Kidney epithelial cell (primary cell): ENCODE results near the gene SLC6A19. TPM values are rescaled to one million over a fixed set of nuclear protein-coding genes. Genes with fewer than 3 reads are reported as not detected.

Experiments
- DNase-seq: peaks from one replicate; pipeline ENCODE4 v3.0.0-alpha.2; 2010; ENCODE audit warnings: low read depth
- H3K27me3 ChIP-seq: 2 replicates; pipeline ENCODE4 v1.6.0; 2011; ENCODE audit warnings: low read length; ENCODE audit not compliant: control insufficient read depth, insufficient read depth
- H3K36me3 ChIP-seq: 2 replicates; pipeline ENCODE4 v1.5.1; 2011; ENCODE audit warnings: low read length; ENCODE audit not compliant: control insufficient read depth, insufficient read depth
- H3K4me3 ChIP-seq: 2 replicates; pipeline ENCODE4 v1.5.1; 2011; ENCODE audit warnings: low read depth, mild to moderate bottlenecking, control low read depth, low read length
- total RNA-seq: library from RNA; depleted of rRNA; stranded (reverse); fragments of >200 nt; gene quantifications from 2 replicates; pipeline ENCODE4 v1.2.3, GENCODE V29; 2015
- TF ChIP-seq, protein P1 (sequence below): IDR thresholded peaks from 2 replicates; pipeline ENCODE4 v1.5.1; 2011; ENCODE audit warnings: mild to moderate bottlenecking, moderate library complexity, low read length, control low read depth, inconsistent platforms; ENCODE audit not compliant: insufficient read depth, poor library complexity, severe bottlenecking

The SLC6A19 gene
- total RNA-seq, 1 donor from 2014 or later = not detected

DNA sequence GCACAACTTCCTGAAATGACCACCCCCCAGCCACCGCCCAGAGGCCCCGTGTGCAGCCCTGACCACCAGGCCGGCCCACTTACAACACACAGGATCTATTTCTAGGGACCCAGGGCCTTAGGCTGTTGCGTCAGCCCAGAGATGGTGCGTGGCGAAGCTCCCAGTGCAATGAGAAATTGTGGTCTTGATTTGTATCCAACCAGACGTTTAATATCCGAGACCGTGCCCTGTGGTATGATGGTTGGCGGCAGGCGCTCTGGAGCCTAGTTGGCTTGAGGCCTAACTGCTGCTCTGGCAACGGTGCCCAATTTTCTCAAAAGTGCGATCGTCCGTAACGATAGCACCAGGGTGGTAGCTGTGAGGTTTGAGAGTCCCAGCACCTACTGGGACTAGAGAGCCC lies 32.6 kb upstream of the SLC6A19 start:
- TF ChIP-seq, protein P1, sequence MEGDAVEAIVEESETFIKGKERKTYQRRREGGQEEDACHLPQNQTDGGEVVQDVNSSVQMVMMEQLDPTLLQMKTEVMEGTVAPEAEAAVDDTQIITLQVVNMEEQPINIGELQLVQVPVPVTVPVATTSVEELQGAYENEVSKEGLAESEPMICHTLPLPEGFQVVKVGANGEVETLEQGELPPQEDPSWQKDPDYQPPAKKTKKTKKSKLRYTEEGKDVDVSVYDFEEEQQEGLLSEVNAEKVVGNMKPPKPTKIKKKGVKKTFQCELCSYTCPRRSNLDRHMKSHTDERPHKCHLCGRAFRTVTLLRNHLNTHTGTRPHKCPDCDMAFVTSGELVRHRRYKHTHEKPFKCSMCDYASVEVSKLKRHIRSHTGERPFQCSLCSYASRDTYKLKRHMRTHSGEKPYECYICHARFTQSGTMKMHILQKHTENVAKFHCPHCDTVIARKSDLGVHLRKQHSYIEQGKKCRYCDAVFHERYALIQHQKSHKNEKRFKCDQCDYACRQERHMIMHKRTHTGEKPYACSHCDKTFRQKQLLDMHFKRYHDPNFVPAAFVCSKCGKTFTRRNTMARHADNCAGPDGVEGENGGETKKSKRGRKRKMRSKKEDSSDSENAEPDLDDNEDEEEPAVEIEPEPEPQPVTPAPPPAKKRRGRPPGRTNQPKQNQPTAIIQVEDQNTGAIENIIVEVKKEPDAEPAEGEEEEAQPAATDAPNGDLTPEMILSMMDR = no peak
- no peaks in the 10 kb centered on the region for H3K36me3 ChIP-seq
- no peak overlapping the region for H3K4me3 ChIP-seq
- no peak for DNase-seq
- peaks cover 6% of the 10 kb centered on the region for H3K27me3 ChIP-seq

DNA sequence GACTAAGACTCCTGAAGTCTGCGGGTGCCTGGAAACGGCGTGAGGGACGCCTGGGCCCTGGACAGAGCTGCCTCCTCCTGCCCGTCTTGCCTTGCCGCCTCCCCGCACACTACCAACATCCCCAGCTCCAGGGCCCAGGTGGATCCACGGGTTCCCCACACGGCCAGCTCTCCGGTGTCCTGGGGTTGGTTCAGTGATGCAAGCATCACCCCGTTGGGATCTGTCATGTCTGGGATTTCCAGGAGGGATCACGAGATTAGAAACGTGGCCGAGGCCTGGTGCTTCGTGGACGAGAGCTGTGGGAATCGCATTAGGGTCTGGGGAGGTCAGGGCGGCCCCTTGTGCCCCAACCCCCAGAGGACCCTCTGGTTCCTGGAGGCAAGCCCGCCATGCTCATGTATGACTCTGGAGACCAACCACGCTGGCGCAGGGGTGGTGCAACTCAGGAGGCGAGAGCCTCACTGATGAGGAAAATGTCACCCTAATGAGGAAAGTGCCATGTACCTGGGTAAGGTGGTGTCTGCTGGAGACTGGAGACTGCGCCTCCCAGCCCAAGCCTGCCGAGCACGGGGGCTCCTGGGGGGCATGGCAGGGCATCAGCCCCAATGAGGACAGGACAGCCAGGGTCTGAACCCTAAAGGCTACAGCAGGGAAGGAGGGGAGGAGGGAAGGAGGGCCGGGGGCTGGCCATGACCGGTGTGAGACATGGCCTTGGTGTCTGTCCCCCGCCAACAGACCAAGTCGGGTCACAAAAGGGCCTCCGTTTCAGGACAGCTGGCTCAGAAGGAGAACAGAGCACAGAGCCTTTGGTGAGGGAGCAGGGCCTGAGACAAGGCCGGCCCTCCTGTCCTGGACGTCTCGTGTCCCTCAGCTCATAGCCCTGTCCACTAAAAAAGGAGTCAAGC lies 31.9 kb upstream of the SLC6A19 start:
- H3K36me3 ChIP-seq = no peaks in the 10 kb centered on the region
- peaks cover 6% of the 10 kb centered on the region for H3K27me3 ChIP-seq
- H3K4me3 ChIP-seq = no peak overlapping the region
- no peak for DNase-seq
- TF ChIP-seq, protein P1 = no peak

DNA sequence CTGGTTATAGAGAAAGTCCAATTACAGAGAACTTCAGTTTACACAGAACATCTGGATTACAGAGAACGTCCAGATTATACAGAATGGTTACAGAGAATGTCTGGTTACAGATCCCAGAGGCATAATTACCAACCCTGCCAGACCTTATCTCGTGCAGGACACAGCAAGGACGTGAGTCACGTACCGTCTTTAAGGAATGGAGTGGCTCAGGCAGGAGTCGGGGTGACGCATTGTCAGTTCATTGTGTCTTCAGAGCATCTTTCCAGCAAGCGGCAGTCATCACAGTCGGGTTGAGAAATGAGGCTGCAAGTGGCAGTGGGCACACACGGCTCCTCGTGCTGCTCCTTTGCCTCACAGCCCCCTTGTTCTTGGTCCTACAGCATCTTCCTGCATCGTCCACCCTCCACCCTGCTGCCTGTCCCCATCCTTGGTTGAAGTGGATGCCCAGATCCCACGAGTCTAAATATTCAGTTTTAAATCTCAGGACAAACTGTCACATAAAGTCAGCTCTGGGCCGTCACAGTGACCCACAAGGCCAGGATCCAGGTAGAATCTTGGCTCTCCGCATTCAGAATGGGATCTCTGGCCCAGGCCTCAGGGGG lies 30.0 kb upstream of the SLC6A19 start:
- no peak overlapping the region for H3K4me3 ChIP-seq
- H3K36me3 ChIP-seq = no peaks in the 10 kb centered on the region
- DNase-seq = no peak
- H3K27me3 ChIP-seq = peaks cover 6% of the 10 kb centered on the region
- TF ChIP-seq, protein P1 = no peak

DNA sequence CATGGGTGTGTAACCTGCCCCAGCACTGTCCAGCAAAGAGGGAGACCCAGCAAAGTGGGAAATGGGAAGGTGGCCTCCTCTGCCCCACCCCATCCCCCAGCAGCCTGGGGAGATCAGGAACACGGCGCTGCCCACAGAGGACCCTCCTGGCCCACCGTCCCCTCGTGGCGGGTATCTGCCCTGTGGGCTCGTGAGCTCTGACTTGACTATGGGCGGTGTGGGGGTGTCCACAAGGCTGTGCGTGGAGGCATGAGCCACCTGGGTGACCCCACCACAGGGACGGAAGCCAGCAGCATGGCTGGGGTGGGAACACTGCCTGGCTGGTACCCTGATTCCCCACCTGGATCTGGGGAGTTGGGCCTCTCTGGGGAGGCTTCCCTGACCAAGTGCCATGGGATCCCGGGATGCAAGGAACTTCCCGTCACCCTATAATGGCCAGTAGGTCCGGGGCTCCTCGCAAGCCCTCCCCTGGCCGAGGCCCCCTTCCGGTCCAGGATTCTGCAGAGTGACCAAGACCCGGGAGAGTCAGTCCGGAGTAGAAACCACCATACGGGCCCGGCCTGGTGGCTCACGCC lies 29.3 kb upstream of the SLC6A19 start:
- no peak for DNase-seq
- no peak overlapping the region for H3K4me3 ChIP-seq
- no peaks in the 10 kb centered on the region for H3K36me3 ChIP-seq
- TF ChIP-seq, protein P1 = no peak
- peaks cover 6% of the 10 kb centered on the region for H3K27me3 ChIP-seq

DNA sequence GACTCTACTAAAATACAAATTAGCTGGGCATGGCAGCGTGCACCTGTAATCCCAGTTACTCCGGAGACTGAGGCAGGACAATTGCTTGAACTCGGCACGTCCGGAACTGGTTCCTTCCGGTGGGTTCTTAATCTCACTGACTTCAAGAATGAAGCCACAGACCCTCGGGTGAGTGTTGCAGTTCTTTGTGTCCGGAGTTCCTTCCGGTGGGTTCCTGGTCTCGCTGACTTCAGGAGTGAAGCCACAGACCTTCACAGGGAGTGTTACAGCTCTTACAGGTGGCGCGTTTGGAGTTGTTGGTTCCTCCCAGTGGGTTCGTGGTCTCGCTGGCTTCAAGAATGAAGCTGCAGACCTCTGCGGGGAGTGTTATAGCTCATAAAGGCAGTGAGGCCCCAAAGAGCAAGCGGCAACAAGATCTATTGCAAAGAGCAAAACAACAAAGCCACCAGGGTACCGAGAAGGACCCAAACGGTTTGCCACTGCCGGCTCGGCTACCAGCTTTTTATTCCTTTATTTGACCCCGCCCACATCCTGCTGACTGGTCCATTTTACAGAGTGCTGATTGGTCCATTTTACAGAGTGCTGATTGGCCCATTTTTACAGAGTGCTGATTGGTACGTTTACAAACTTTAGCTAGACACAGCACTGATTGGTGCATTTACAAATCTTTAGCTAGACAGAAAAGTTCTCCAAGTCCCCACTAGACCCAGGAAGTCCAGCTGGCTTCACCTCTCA lies 28.6 kb upstream of the SLC6A19 start:
- Histone ChIP-seq H3K27me3 (peaks cover 2% of the 10 kb centered on the region), H3K4me3 (no peak overlapping the region), H3K36me3 (no peaks in the 10 kb centered on the region)
- TF ChIP-seq, protein P1 = no peak
- no peak for DNase-seq
